MM.1S (cell line): ENCODE measurements around the gene RASL11B.

ENCODE experiments used
- DNase-seq: peaks from one replicate; pipeline ENCODE4 v3.0.0-alpha.2; 2015
- H2AFZ ChIP-seq: fragments of 300-600 bp; sonication (generic); 2 replicates; pipeline ENCODE4 v1.6.0; 2016; ENCODE audit warnings: antibody characterized with exemption, low read length
- H3F3A ChIP-seq: fragments of 300-600 bp; sonication (generic); 2 replicates; pipeline ENCODE4 v1.6.1; 2016; ENCODE audit warnings: mild to moderate bottlenecking, antibody characterized with exemption, low read length, moderate library complexity, mixed read lengths; ENCODE audit not compliant: insufficient read depth
- H3K27ac ChIP-seq: fragments of 300-600 bp; sonication (generic); 2 replicates; pipeline ENCODE4 v1.5.1; 2016; ENCODE audit warnings: mild to moderate bottlenecking, low read length
- H3K27me3 ChIP-seq: fragments of 300-600 bp; sonication (generic); replicated peaks from 2 replicates; pipeline ENCODE4 v1.6.0; 2016; ENCODE audit warnings: low read length; ENCODE audit not compliant: insufficient read depth
- H3K36me3 ChIP-seq: fragments of 300-600 bp; sonication (generic); replicated peaks from 2 replicates; pipeline ENCODE4 v1.6.1; 2016; ENCODE audit warnings: mild to moderate bottlenecking, low read length, mixed read lengths; ENCODE audit not compliant: insufficient read depth
- H3K4me1 ChIP-seq: fragments of 300-600 bp; sonication (generic); 2 replicates; pipeline ENCODE4 v1.6.1; 2016; ENCODE audit warnings: low read length, mixed read lengths
- H3K4me2 ChIP-seq: fragments of 300-600 bp; sonication (generic); 2 replicates; pipeline ENCODE4 v1.6.0; 2016; ENCODE audit warnings: low read depth, low read length
- H3K4me3 ChIP-seq: fragments of 300-600 bp; sonication (generic); 2 replicates; pipeline ENCODE4 v1.5.1; 2016; ENCODE audit warnings: low read length, mixed read lengths
- H3K79me2 ChIP-seq: fragments of 300-600 bp; sonication (generic); 2 replicates; pipeline ENCODE4 v1.6.1; 2016; ENCODE audit warnings: mixed run types, low read length, mixed read lengths
- H3K9ac ChIP-seq: fragments of 300-600 bp; sonication (generic); 2 replicates; pipeline ENCODE4 v1.6.1; 2016; ENCODE audit warnings: low read length, mixed read lengths
- H3K9me2 ChIP-seq: fragments of 300-600 bp; sonication (generic); replicated peaks from 2 replicates; pipeline ENCODE4 v1.6.1; 2016; ENCODE audit warnings: mild to moderate bottlenecking, low read length, mixed read lengths; ENCODE audit not compliant: insufficient read depth
- H3K9me3 ChIP-seq: fragments of 300-600 bp; sonication (generic); replicated peaks from 2 replicates; pipeline ENCODE4 v1.6.1; 2016; ENCODE audit warnings: mild to moderate bottlenecking, low read length, mixed read lengths; ENCODE audit not compliant: insufficient read depth
- H4K20me1 ChIP-seq: fragments of 300-600 bp; sonication (generic); 2 replicates; pipeline ENCODE4 v1.6.1; 2016; ENCODE audit warnings: mild to moderate bottlenecking, low read length, moderate library complexity, mixed read lengths; ENCODE audit not compliant: insufficient read depth
- CTCF ChIP-seq: fragments of 300-600 bp; sonication (generic); IDR thresholded peaks from 2 replicates; pipeline ENCODE4 v1.5.1; 2016; ENCODE audit warnings: antibody characterized with exemption, low read length, mixed read lengths
- EZH2 ChIP-seq: fragments of 300-600 bp; sonication (generic); optimal IDR thresholded peaks from 2 replicates; pipeline ENCODE3; 2017; ENCODE audit warnings: low read depth, mild to moderate bottlenecking, antibody characterized with exemption, low read length, mixed read lengths
- EZH2phosphoT487 ChIP-seq: fragments of 300-600 bp; sonication (generic); IDR thresholded peaks from 2 replicates; pipeline ENCODE4 v1.6.1; 2018; ENCODE audit warnings: antibody characterized with exemption, low read length

RASL11B gene

DNA sequence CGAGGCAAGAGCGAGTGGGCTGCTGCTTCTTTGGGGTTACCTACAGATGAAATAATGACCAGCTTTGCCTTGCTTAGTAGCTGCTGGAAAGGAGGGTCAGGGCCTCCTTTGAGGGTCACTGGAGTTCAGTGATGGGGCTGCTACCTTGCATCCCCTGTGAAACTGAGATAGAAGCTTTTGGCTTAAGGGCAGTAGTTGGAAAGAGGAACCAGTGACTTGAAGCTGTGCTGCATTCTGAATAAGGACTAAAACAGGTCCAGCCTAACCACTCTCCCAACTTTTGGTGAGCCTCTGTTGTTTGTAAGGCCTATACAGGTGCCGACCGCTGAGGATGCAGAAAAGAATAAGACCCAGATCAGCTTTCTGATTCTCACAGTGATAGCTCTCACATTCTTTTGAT, 41.2 kb downstream of the RASL11B start:
- H3K27ac ChIP-seq = no peak overlapping the region
- no peak overlapping the region for H2AFZ ChIP-seq
- no peaks in the 10 kb centered on the region for H4K20me1 ChIP-seq
- DNase-seq = no peak
- H3F3A ChIP-seq = no peaks in the 10 kb centered on the region
- H3K36me3 ChIP-seq = no peaks in the 10 kb centered on the region
- H3K27me3 ChIP-seq = no peaks in the 10 kb centered on the region
- H3K4me1 ChIP-seq = no peaks in the 10 kb centered on the region
- H3K79me2 ChIP-seq = no peaks in the 10 kb centered on the region
- H3K4me2 ChIP-seq = no peak overlapping the region
- TF ChIP-seq CTCF (no peak), EZH2 (no peak), EZH2phosphoT487 (no peak)
- H3K9ac ChIP-seq = no peak overlapping the region
- no peaks in the 10 kb centered on the region for H3K9me2 ChIP-seq
- H3K4me3 ChIP-seq = no peak overlapping the region
- no peaks in the 10 kb centered on the region for H3K9me3 ChIP-seq

GRCh38 chr4:52904421-52904820, 42.3 kb downstream of the RASL11B start:
- H3F3A ChIP-seq = no peaks in the 10 kb centered on the region
- no peaks in the 10 kb centered on the region for H3K27me3 ChIP-seq
- H3K4me1 ChIP-seq = no peaks in the 10 kb centered on the region
- DNase-seq = no peak
- H3K79me2 ChIP-seq = no peaks in the 10 kb centered on the region
- no peaks in the 10 kb centered on the region for H4K20me1 ChIP-seq
- no peaks in the 10 kb centered on the region for H3K9me3 ChIP-seq
- H3K27ac ChIP-seq = no peak overlapping the region
- TF ChIP-seq EZH2 = no peak
- TF ChIP-seq EZH2phosphoT487 = no peak
- no peak for TF ChIP-seq CTCF
- no peaks in the 10 kb centered on the region for H3K36me3 ChIP-seq
- H3K9me2 ChIP-seq = no peaks in the 10 kb centered on the region
- H3K4me2 ChIP-seq = no peak overlapping the region
- no peak overlapping the region for H3K4me3 ChIP-seq
- H3K9ac ChIP-seq = no peak overlapping the region
- H2AFZ ChIP-seq = no peak overlapping the region

DNA sequence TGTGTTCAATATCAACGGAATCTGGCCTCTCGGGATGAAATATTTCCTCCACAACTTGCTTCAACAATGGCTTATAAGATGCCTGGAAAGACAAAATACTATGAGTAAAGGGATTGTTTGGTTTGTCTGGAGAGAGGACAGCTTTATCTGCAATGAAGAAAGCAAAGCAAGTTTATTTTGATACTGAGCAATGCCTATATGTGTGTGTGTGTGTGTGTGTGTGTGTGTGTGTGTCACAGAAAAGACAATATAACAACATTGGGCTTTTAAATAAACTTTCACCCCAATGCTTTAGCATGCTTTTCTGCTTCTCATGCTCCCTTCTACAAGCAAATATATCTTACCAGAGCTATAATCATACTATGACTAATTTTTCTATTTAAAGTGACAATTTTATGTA, 45.4 kb downstream of the RASL11B start:
- H2AFZ ChIP-seq = no peak overlapping the region
- H3K27ac ChIP-seq = no peak overlapping the region
- H3K9me3 ChIP-seq = no peaks in the 10 kb centered on the region
- no peaks in the 10 kb centered on the region for H3F3A ChIP-seq
- no peak overlapping the region for H3K4me2 ChIP-seq
- H3K36me3 ChIP-seq = no peaks in the 10 kb centered on the region
- no peaks in the 10 kb centered on the region for H3K9me2 ChIP-seq
- no peak for TF ChIP-seq EZH2
- no peak for TF ChIP-seq CTCF
- no peak for TF ChIP-seq EZH2phosphoT487
- H4K20me1 ChIP-seq = no peaks in the 10 kb centered on the region
- H3K9ac ChIP-seq = no peak overlapping the region
- DNase-seq = no peak
- no peaks in the 10 kb centered on the region for H3K79me2 ChIP-seq
- H3K4me3 ChIP-seq = no peak overlapping the region
- no peaks in the 10 kb centered on the region for H3K27me3 ChIP-seq
- no peaks in the 10 kb centered on the region for H3K4me1 ChIP-seq

DNA sequence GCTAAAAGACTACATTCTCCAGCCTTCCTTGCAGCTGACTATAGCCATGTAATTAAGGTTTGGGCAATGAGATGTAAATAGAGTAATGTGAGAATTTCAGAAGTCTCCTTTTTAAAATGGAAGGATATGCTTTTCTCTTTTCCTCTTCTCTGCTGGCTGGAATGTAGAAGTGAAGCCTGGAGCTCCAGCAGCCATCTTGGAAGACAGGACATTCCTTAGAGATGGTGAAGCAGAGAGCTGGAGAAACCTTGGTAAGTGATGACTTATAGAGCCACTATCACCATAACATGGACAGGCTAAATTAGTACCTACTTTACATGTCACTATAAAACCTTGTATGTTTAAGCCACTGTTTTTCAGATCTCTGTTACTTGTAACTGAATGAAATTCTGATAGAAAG, 48.0 kb downstream of the RASL11B start:
- H2AFZ ChIP-seq = no peak overlapping the region

More for the DNA sequence above, 48.0 kb downstream of the RASL11B start:
- Histone ChIP-seq H3K9me3 (no peaks in the 10 kb centered on the region), H3K4me2 (no peak overlapping the region), H3K36me3 (no peaks in the 10 kb centered on the region), H3F3A (no peaks in the 10 kb centered on the region), H3K27ac (no peak overlapping the region), H3K9ac (no peak overlapping the region), H3K79me2 (no peaks in the 10 kb centered on the region), H4K20me1 (no peaks in the 10 kb centered on the region), H3K9me2 (no peaks in the 10 kb centered on the region), H3K27me3 (no peaks in the 10 kb centered on the region), H3K4me3 (no peak overlapping the region), H3K4me1 (no peaks in the 10 kb centered on the region)
- DNase-seq = no peak
- no peak for TF ChIP-seq EZH2
- TF ChIP-seq CTCF = no peak
- no peak for TF ChIP-seq EZH2phosphoT487
